IPS DF 4.7 (cell line): ENCODE measurements around the gene SAMD8.
"Not testable (repeated sequence)": the region's sequence is repeated elsewhere in the genome, so short reads cannot be mapped to it uniquely, and the experiment has no call there.

Experiments used
- DNase-seq: peaks from one replicate; pipeline ENCODE4 v3.0.0-alpha.2; 2013; ENCODE audit warnings: low spot score; ENCODE audit errors: extremely low read depth

The SAMD8 gene

DNA sequence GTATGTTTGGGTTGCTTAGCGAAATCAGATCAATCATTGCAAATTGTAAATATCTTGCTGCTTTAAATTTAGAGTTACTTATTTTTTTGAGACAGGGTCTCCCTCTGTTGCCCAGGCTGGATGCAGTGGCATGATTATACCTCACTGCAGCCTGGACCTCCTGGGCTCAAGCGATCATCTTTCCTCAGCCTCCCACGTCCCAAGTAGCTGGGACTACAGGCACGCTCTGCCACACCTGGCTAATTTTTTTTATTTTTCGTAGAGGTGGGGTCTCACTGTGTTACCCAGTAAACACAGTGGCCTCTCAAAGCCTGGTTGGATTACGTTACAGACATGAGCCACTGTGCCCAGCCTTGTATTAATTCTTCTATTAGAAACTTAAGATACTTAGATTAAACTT is 100.9 kb downstream of the SAMD8 start:
- no peak for DNase-seq

- DNase-seq, result no peak
Measured at GRCh38 chr10:75220274-75220673, 108.8 kb downstream of the SAMD8 start.

DNA sequence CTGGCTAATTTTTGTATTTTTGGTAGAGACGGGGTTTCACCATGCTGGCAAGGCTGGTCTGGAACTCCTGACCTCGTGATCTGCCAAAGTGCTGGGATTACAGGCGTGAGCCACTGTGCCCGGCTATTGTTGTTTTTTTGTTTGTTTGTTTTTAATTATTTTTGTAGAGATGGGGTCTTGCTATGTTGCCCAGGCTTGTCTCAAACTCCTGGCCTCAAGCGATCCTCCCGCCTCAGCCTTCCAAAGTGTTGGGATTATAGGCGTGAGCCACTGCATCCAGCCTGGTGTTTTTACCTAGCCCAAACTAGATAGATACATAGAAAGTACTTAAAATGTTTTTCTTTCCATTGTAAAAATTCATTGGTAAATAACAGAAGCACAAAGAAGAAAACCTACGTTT is 110.0 kb downstream of the SAMD8 start:
- DNase-seq, result not testable (repeated sequence)

DNA sequence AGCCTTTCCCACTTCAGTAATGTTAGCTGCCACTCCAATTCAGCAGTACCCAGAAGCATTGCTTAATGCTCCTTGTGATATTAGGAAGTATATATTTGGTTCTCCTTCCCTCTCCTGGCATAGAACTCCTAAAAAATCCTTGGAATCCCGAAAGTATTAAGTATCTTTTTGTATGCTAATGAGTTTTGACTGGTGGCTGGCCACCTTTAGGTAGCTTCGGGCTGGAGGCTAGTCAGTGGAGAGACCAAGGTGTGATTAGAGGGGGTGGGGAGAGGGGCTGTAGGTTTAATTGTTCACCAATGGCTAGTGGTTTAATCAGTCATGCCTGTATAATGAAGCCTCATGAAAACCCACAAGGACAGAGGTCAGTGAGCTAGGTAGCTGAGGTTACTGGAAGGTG is 112.1 kb downstream of the SAMD8 start:
- DNase-seq, result no peak

- no peak for DNase-seq
Measured at GRCh38 chr10:75226095-75226494, 114.6 kb downstream of the SAMD8 start.

DNA sequence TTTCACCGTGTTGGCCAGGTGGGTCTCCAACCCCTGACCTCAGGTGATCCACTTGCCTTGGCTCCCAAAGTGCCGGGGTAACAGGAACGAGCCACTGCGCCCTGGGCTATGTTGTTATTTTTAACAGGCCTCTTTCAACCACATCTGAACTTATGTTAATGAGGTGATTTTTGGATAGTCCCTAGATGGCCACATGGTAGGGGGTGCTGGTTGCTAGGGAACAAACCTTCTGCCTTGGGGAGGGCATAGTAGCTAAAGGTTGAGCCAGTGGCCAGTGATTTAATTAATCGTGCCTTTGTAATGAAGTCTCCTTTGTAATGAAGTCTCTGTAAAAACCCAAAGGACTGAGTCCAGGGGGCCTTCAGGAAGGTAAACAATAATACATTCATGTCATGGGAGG is 115.2 kb downstream of the SAMD8 start:
- DNase-seq, result no peak

DNA sequence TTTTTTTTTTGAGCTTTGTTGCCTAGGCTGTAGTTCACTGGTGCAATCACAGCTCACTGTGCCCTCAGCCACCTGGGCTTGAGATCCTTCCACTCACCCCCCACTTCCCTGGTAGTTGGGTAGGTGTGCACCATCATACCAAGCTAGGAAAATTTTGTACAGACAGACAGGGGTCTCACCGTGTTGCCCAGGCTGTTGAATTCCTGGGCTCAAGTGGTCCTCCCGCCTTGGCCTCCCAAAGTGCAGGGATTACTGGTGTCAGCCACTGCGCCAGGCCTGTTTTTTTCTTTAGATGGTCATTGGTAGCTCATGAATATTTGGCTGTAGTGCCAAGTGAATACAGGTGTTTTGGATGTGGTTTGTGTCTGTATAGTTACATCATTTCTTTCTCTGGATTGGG is 116.8 kb downstream of the SAMD8 start:
- DNase-seq, result no peak

DNA sequence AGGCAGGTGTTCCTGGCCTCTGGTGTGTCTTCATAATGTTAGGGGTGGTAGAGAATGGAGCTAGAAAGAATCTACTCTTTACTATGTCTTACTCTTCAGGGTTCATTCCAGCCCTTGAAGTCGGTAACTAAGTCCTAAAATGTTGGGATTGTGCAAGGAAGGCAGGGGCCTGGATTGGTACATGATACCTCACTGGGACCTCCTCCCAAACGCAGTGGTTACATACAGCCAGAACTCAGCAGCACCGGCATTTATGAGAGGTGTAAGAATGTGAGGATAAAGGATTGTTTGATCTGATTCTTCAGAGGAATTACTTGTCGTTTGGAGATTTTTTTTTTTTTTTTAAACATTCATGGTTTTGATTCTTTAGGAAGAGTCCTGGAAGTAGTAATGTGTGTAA is 117.4 kb downstream of the SAMD8 start:
- no peak for DNase-seq

- DNase-seq, result no peak
Measured at GRCh38 chr10:75229971-75230370, 118.5 kb downstream of the SAMD8 start.

DNA sequence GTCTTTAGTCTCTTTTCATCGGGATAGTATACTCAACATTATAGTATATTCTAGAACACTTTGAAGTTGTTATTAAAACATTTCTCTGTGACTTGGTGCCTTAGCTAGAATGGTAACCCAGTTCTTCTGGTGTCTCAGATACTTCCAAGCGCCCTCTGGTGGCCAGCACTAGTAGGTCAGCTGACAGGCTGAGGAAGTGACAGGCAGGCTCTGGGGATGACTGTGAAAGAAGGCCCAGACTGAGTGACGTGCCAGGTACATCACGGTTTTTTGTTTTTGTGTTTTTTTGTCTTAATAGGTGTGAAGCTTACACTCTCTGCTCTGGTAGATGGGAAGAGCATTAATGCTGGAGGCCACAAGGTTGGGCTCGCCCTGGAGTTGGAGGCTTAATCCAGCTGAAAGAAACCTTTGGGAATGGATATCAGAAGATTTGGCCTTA is 119.2 kb downstream of the SAMD8 start:
- DNase-seq, result no peak
